Measurements from ENCODE around the gene CEP78.
"Not testable (repeated sequence)": the region's sequence is repeated elsewhere in the genome, so short reads cannot be mapped to it uniquely, and the experiment has no call there.

The CEP78 gene

GRCh38 chr9:78235762-78236550 is at the start of gene CEP78:
Gene CEP78, plus strand, starts transcription at chr9:78236075. Its CDS starts 276 bp downstream, at chr9:78236351.
- DNase-seq, result peak; percentile 97

GRCh38 chr9:78187763-78188484 is 48.0 kb upstream of the CEP78 start:
- DNase-seq, result no peak

- DNase-seq, result no peak
Observed at GRCh38 chr9:78188594-78188993, 47.3 kb upstream of the CEP78 start.

- no peak for DNase-seq
Observed at GRCh38 chr9:78189001-78189400, 46.9 kb upstream of the CEP78 start.

GRCh38 chr9:78189461-78189860 is 46.4 kb upstream of the CEP78 start:
- DNase-seq, result no peak

- DNase-seq, result no peak
Observed at GRCh38 chr9:78191931-78192330, 43.9 kb upstream of the CEP78 start.

- DNase-seq, result no peak
Observed at GRCh38 chr9:78196258-78196657, 39.6 kb upstream of the CEP78 start.

- DNase-seq, result peak; percentile 63
Observed at GRCh38 chr9:78201158-78201777, 34.6 kb upstream of the CEP78 start.

GRCh38 chr9:78207319-78207718 is 28.6 kb upstream of the CEP78 start:
- DNase-seq, result no peak

GRCh38 chr9:78207901-78208300 is 28.0 kb upstream of the CEP78 start:
- no peak for DNase-seq

GRCh38 chr9:78209127-78209526 is 26.7 kb upstream of the CEP78 start:
- no peak for DNase-seq

- no peak for DNase-seq
Observed at GRCh38 chr9:78210841-78211301, 25.0 kb upstream of the CEP78 start.

GRCh38 chr9:78212868-78213267 is 23.0 kb upstream of the CEP78 start:
- no peak for DNase-seq

GRCh38 chr9:78213712-78214111 is 22.2 kb upstream of the CEP78 start:
- DNase-seq, result no peak

- DNase-seq, result no peak
Observed at GRCh38 chr9:78214492-78214891, 21.4 kb upstream of the CEP78 start.

GRCh38 chr9:78215706-78216105 is 20.2 kb upstream of the CEP78 start:
- no peak for DNase-seq

GRCh38 chr9:78218890-78219289 is 17.0 kb upstream of the CEP78 start:
- no peak for DNase-seq

GRCh38 chr9:78221425-78221824 is 14.4 kb upstream of the CEP78 start:
- DNase-seq, result no peak

GRCh38 chr9:78221841-78222240 is 14.0 kb upstream of the CEP78 start:
- not testable (repeated sequence) for DNase-seq

- DNase-seq, result no peak
Observed at GRCh38 chr9:78230761-78231160, 5.1 kb upstream of the CEP78 start.

- not testable (repeated sequence) for DNase-seq
Observed at GRCh38 chr9:78232471-78232870, 3.4 kb upstream of the CEP78 start.

GRCh38 chr9:78234810-78235209 is 1.1 kb upstream of the CEP78 start:
- DNase-seq, result no peak

- no peak for DNase-seq
Observed at GRCh38 chr9:78235256-78235761, 566 bp upstream of the CEP78 start.

GRCh38 chr9:78236551-78236910 is 656 bp downstream of the CEP78 start:
- no peak for DNase-seq
